Endothelial cell of umbilical vein (primary cell): ENCODE measurements around the gene NR1I3. TPM values are rescaled to one million over a fixed set of nuclear protein-coding genes. Genes with fewer than 3 reads are reported as not detected.
A peak's percentile ranks its signal among the peaks of the same experiment; 100 is the strongest.

Experiments
- BruUV-seq: library from RNA; stranded (reverse); fragments of 400-500 nt; replicated peaks from 2 replicates; lab custom pipeline; 2021; lab: Mats Ljungman, UMichigan
- CTCF ChIA-PET: fragments of 300-600, 350-600 bp; sonication (Branson Sonifier 250); formaldehyde crosslinking; loops from one replicate; lab custom pipeline; 2021; ENCODE audit warnings: antibody characterized with exemption, inconsistent platforms; lab: Charles Lee
- POLR2A ChIA-PET: fragments of 300-600, 350-600 bp; sonication (Branson Sonifier 250); formaldehyde crosslinking; loops from one replicate; lab custom pipeline; 2021; ENCODE audit warnings: antibody characterized with exemption, inconsistent platforms; lab: Charles Lee
- DNase-seq: peaks from one replicate; pipeline ENCODE4 v3.0.0-alpha.2; 2011; ENCODE audit warnings: low read depth, low spot score
- FAIRE-seq: peaks from 2 replicates; lab custom pipeline; 2011; peaks lifted over from hg19 to GRCh38; lab: Jason Lieb, UNC
- H2AFZ ChIP-seq: 2 replicates; pipeline ENCODE4 v1.6.0; 2012; ENCODE audit warnings: low read depth, low read length, control low read depth, inconsistent platforms
- H3K27ac ChIP-seq: 2 replicates; pipeline ENCODE4 v1.5.1; 2011; ENCODE audit warnings: low read depth, mild to moderate bottlenecking, control low read depth, low read length, moderate library complexity; ENCODE audit not compliant: insufficient read depth
- H3K27me3 ChIP-seq, 2 experiments: 2 replicates each; pipeline versions ENCODE4 v1.6.0 to v1.6.1; 2011; ENCODE audit warnings: low read length in 2 of 2, mixed read lengths in 1 of 2; ENCODE audit not compliant: control insufficient read depth in 2 of 2, insufficient read depth in 2 of 2
- H3K36me3 ChIP-seq, 2 experiments: 2 replicates in 1 of 2; 3 replicates in 1 of 2; pipeline ENCODE4 v1.5.1; 2011; ENCODE audit warnings: low read length in 2 of 2, mild to moderate bottlenecking in 1 of 2, moderate library complexity in 1 of 2; ENCODE audit not compliant: control insufficient read depth in 2 of 2, insufficient read depth in 2 of 2; ENCODE audit errors: extremely low read depth in 1 of 2
- H3K4me1 ChIP-seq: 3 replicates; pipeline ENCODE4 v1.5.1; 2011; ENCODE audit warnings: mild to moderate bottlenecking, low read length; ENCODE audit not compliant: control insufficient read depth, insufficient read depth; ENCODE audit errors: extremely low read depth
- H3K4me2 ChIP-seq: 2 replicates; pipeline ENCODE4 v1.6.1; 2011; ENCODE audit warnings: low read length, control low read depth, mixed read lengths; ENCODE audit not compliant: insufficient read depth
- H3K4me3 ChIP-seq, 3 experiments: fragments of 200-600 bp in 1 of 3; sonication (generic), shearing (Covaris generic) in 1 of 3; replicated peaks in 1 of 3; 2 replicates each; pipeline ENCODE4 v1.5.1; 2011 to 2016; ENCODE audit warnings: control low read depth in 3 of 3, low read length in 3 of 3, mild to moderate bottlenecking in 2 of 3, inconsistent platforms in 1 of 3, low read depth in 1 of 3, moderate library complexity in 1 of 3; ENCODE audit not compliant: insufficient read depth in 1 of 3
- H3K79me2 ChIP-seq: 2 replicates; pipeline ENCODE4 v1.6.0; 2012; ENCODE audit warnings: low read length, inconsistent platforms; ENCODE audit not compliant: control insufficient read depth, insufficient read depth
- H3K9ac ChIP-seq: replicated peaks from 2 replicates; pipeline ENCODE3; 2011; ENCODE audit warnings: low read length, control low read depth; ENCODE audit not compliant: insufficient read depth; ENCODE audit errors: extremely low read depth
- H3K9me1 ChIP-seq: replicated peaks from 3 replicates; pipeline ENCODE4 v1.6.0; 2011; ENCODE audit warnings: mild to moderate bottlenecking, low read length; ENCODE audit not compliant: control insufficient read depth, insufficient read depth; ENCODE audit errors: extremely low read depth
- H3K9me3 ChIP-seq: replicated peaks from 2 replicates; pipeline ENCODE4 v1.5.1; 2012; ENCODE audit warnings: low read length, inconsistent platforms; ENCODE audit not compliant: control insufficient read depth, insufficient read depth
- H4K20me1 ChIP-seq: replicated peaks from 2 replicates; pipeline ENCODE3; 2011; ENCODE audit warnings: mild to moderate bottlenecking, low read length; ENCODE audit not compliant: control insufficient read depth, insufficient read depth; ENCODE audit errors: extremely low read depth
- EZH2 ChIP-seq: IDR thresholded peaks from 2 replicates; pipeline ENCODE4 v1.6.1; 2012; ENCODE audit warnings: borderline replicate concordance, low read depth, mild to moderate bottlenecking, moderate library complexity, low read length, inconsistent platforms; ENCODE audit not compliant: severe bottlenecking
- dilution Hi-C: fragments of 300-500 bp; cut with MboI; formaldehyde crosslinking; loops from one replicate; pipeline ENCODE4 v1.15.0; 2019; ENCODE audit warnings: low sequenced_read_pairs; ENCODE audit not compliant: extremely low pct_ligation_motif_present
- intact Hi-C: fragments of 100-400 bp; cut with micrococcal nuclease; formaldehyde crosslinking; loops from one replicate; pipeline ENCODE4 v1.10.0; 2022
- polyA plus RNA-seq, 4 experiments: library from polyadenylated mRNA; depleted of rRNA in 3 of 4; stranded (reverse) in 3 of 4; unstranded in 1 of 4; fragments of >200 nt; gene quantifications; 2 replicates each; pipeline versions ENCODE4 v1.2.1 to v1.2.3, GENCODE V29; 2011 to 2012; ENCODE audit warnings: missing spikeins in 1 of 4
- total RNA-seq: library from RNA; stranded (reverse); gene quantifications from 2 replicates; pipeline ENCODE4 v1.2.3, GENCODE V29; 2021
- TF ChIP-seq, protein P1 (sequence below), 2 donors: IDR thresholded peaks; 1 replicate in 1 of 2; 2 replicates in 1 of 2; pipeline ENCODE4 v1.5.1; 2011; ENCODE audit warnings: low read length in 2 of 2, mild to moderate bottlenecking in 2 of 2, moderate library complexity in 2 of 2, control low read depth in 1 of 2, inconsistent platforms in 1 of 2, low read depth in 1 of 2; ENCODE audit not compliant: insufficient read depth in 1 of 2; ENCODE audit errors: extremely low read depth in 1 of 2

The NR1I3 gene
- total and polyA plus RNA-seq, 2 donors (not counting 3 experiments of a cell fraction or from before 2014, with no cell fraction given) = not detected

DNA sequence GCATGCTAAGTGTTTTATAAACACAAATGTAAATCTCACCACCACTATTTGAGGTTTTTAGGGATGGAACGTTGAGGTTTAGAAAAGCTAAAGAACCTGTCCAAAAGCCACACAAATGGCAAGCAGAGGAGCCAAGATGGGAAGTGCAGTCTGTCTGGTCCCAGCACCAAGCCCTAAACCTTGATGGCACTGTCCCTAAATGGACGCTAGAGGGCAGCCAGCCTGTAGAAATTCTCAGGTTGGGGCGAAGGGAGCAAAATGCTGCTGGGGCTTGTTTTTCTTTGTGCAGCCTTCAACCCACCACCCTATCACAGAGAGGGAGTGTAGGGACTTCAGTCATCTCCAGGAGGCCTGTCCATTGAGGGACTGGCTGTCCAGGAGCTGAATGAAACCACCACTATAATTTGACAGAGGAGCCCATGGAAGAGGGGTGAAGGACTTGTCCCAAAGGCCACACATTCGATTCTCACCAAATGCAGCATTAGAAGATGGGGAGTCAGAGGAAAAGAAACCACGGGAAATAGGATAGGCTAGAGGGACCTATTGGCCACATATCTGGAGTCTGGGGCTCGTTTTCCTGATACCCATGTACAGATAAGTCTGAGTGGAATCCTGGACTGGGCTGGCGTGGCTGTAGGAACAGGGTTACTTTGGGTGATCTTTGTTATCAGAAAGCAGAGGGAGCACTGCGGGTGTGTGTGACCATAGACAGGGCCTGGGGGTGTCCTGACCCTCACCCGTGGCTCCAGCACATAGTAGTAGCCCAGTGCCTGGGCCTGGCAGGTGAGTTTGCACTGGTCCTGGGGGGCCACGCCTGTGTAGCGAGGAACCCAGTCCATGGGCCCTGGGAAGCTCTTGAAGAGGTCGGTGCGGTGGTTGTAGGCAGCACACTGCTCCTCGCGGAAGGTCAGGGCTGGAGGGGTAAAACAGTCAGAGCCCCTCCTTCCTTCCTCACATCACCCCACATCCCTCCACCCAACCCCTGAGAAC is 45.2 kb downstream of the NR1I3 start:
- H3K9me1 ChIP-seq = no peaks in the 10 kb centered on the region
- H3K9me3 ChIP-seq = no peaks in the 10 kb centered on the region
- ChIA-PET POLR2A (interaction anchor here (1.6 kb wide), 1 partner anchor 33 kb away, joined by 5 read pairs; no protein-coding TSS in a partner anchor), CTCF (interaction anchor here (1.0 to 6.2 kb wide), 9 partner anchors 9 to 189 kb away, joined by 3 to 54 read pairs (median 10); partner anchors contain the start of genes APOA2, NDUFS2 and TOMM40L)
- H4K20me1 ChIP-seq = no peaks in the 10 kb centered on the region
- peaks cover 21% of the 10 kb centered on the region for H3K4me1 ChIP-seq
- H2AFZ ChIP-seq = no peak overlapping the region
- no peak overlapping the region for H3K4me3 ChIP-seq
- BruUV-seq = no TSS peak
- no peaks in the 10 kb centered on the region for H3K27me3 ChIP-seq
- H3K9ac ChIP-seq = no peak overlapping the region
- H3K4me2 ChIP-seq = no peak overlapping the region
- FAIRE-seq (peak; percentile 94), DNase-seq (peak; percentile 68)
- no peak overlapping the region for H3K27ac ChIP-seq
- H3K36me3 ChIP-seq = peaks cover 3% of the 10 kb centered on the region in 2 experiments
- dilution Hi-C loops = no loop called here
- H3K79me2 ChIP-seq = peaks cover 24% of the 10 kb centered on the region
- TF ChIP-seq, protein P1, sequence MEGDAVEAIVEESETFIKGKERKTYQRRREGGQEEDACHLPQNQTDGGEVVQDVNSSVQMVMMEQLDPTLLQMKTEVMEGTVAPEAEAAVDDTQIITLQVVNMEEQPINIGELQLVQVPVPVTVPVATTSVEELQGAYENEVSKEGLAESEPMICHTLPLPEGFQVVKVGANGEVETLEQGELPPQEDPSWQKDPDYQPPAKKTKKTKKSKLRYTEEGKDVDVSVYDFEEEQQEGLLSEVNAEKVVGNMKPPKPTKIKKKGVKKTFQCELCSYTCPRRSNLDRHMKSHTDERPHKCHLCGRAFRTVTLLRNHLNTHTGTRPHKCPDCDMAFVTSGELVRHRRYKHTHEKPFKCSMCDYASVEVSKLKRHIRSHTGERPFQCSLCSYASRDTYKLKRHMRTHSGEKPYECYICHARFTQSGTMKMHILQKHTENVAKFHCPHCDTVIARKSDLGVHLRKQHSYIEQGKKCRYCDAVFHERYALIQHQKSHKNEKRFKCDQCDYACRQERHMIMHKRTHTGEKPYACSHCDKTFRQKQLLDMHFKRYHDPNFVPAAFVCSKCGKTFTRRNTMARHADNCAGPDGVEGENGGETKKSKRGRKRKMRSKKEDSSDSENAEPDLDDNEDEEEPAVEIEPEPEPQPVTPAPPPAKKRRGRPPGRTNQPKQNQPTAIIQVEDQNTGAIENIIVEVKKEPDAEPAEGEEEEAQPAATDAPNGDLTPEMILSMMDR (IDR thresholded peaks at IDR 0.05; ENCODE audit: extremely low read depth in 1 of 2, insufficient read depth in 1 of 2, low read depth in 1 of 2, low read length in 2 of 2) = peak; percentile 93
- no peak for TF ChIP-seq EZH2
- intact Hi-C loops = loop anchor here (1.0 to 2.0 kb wide), 4 partner anchors 17 to 190 kb away; no protein-coding TSS in a partner anchor
